Measurements from ENCODE around the gene HES3. TPM values are rescaled to one million over a fixed set of nuclear protein-coding genes. Genes with fewer than 3 reads are reported as not detected.

The HES3 gene
- total and polyA plus RNA-seq, 2 experiments from 2014 or later = not detected

GRCh38 chr1:6249739-6250689 lies 6.0 kb downstream of the HES3 start:
- Histone ChIP-seq H3K4me3 (no peak overlapping the region), H3K27ac (no peak overlapping the region), H3K36me3 (no peaks in the 10 kb centered on the region), H3K27me3 (peaks cover 81% of the 10 kb centered on the region), H3K4me1 (ENCODE audit: low read depth) (peaks cover 8% of the 10 kb centered on the region), H3K9me3 (ENCODE audit: low read depth) (no peaks in the 10 kb centered on the region)
- no peak for TF ChIP-seq CTCF (IDR thresholded peaks at IDR 0.05; ENCODE audit: low read depth, low read length)
- DNase-seq (ENCODE audit: low read depth in 1 of 2, low spot score in 1 of 2) = no peak

GRCh38 chr1:6251233-6251632 lies 7.3 kb downstream of the HES3 start:
- no peak for DNase-seq (ENCODE audit: low read depth in 1 of 2, low spot score in 1 of 2)
- Histone ChIP-seq H3K9me3 (ENCODE audit: low read depth) (no peaks in the 10 kb centered on the region), H3K4me3 (no peak overlapping the region), H3K4me1 (ENCODE audit: low read depth) (no peaks in the 10 kb centered on the region), H3K36me3 (no peaks in the 10 kb centered on the region), H3K27ac (no peak overlapping the region), H3K27me3 (peaks cover 69% of the 10 kb centered on the region)
- no peak for TF ChIP-seq CTCF (IDR thresholded peaks at IDR 0.05; ENCODE audit: low read depth, low read length)

GRCh38 chr1:6251681-6252373 lies 7.8 kb downstream of the HES3 start:
- H3K4me3 ChIP-seq = no peak overlapping the region
- H3K4me1 ChIP-seq (ENCODE audit: low read depth) = no peaks in the 10 kb centered on the region
- no peak overlapping the region for H3K27ac ChIP-seq
- no peak for DNase-seq (ENCODE audit: low read depth in 1 of 2, low spot score in 1 of 2)
- H3K9me3 ChIP-seq (ENCODE audit: low read depth) = no peaks in the 10 kb centered on the region
- TF ChIP-seq CTCF (IDR thresholded peaks at IDR 0.05; ENCODE audit: low read depth, low read length) = no peak
- H3K27me3 ChIP-seq = peaks cover 63% of the 10 kb centered on the region
- no peaks in the 10 kb centered on the region for H3K36me3 ChIP-seq

GRCh38 chr1:6252374-6252710 lies 8.4 kb downstream of the HES3 start:
- Histone ChIP-seq H3K4me3 (no peak overlapping the region), H3K27me3 (peaks cover 58% of the 10 kb centered on the region), H3K27ac (no peak overlapping the region), H3K9me3 (ENCODE audit: low read depth) (no peaks in the 10 kb centered on the region), H3K36me3 (no peaks in the 10 kb centered on the region), H3K4me1 (ENCODE audit: low read depth) (no peaks in the 10 kb centered on the region)
- no peak for TF ChIP-seq CTCF (IDR thresholded peaks at IDR 0.05; ENCODE audit: low read depth, low read length)
- no peak for DNase-seq (ENCODE audit: low read depth in 1 of 2, low spot score in 1 of 2)

- Histone ChIP-seq H3K9me3 (ENCODE audit: low read depth) (no peaks in the 10 kb centered on the region), H3K36me3 (no peaks in the 10 kb centered on the region), H3K27ac (no peak overlapping the region), H3K4me3 (no peak overlapping the region), H3K27me3 (peaks cover 47% of the 10 kb centered on the region), H3K4me1 (ENCODE audit: low read depth) (no peaks in the 10 kb centered on the region)
- DNase-seq (ENCODE audit: low read depth in 1 of 2, low spot score in 1 of 2) = no peak
- TF ChIP-seq CTCF (IDR thresholded peaks at IDR 0.05; ENCODE audit: low read depth, low read length) = no peak
Observed at GRCh38 chr1:6253380-6253779, 9.4 kb downstream of the HES3 start.
